HG02798 (cell line): ENCODE measurements around the gene DNMBP.
"Not testable (repeated sequence)": the region's sequence is repeated elsewhere in the genome, so short reads cannot be mapped to it uniquely, and the experiment has no call there.

Experiments used
- ATAC-seq: cut with Tn5 transposase; IDR thresholded peaks from one replicate; pipeline ENCODE4 v1.9.1; 2021; ENCODE audit warnings: mild to moderate bottlenecking; ENCODE audit not compliant: unreplicated experiment, poor library complexity

The DNMBP gene

DNA sequence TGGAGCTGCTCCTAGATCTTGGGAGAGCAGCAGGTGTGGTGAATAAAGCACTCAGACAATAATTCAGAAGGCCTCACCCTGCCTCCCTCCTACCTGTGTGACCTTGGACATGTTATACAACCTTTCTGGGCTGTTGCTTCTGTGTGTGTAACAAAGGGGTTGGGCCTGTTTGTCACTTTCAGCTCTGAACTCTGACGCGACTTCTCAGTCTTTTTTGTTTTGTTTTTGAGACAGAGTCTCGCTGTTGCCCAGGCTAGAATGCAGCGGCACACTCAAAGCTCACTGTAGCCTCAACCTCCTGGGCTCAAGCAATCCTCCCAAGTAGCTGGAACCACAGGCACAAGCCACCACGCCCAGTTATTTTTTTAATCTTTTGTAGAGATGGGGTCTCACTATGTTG, 89.3 kb downstream of the DNMBP start:
- no peak for ATAC-seq

DNA sequence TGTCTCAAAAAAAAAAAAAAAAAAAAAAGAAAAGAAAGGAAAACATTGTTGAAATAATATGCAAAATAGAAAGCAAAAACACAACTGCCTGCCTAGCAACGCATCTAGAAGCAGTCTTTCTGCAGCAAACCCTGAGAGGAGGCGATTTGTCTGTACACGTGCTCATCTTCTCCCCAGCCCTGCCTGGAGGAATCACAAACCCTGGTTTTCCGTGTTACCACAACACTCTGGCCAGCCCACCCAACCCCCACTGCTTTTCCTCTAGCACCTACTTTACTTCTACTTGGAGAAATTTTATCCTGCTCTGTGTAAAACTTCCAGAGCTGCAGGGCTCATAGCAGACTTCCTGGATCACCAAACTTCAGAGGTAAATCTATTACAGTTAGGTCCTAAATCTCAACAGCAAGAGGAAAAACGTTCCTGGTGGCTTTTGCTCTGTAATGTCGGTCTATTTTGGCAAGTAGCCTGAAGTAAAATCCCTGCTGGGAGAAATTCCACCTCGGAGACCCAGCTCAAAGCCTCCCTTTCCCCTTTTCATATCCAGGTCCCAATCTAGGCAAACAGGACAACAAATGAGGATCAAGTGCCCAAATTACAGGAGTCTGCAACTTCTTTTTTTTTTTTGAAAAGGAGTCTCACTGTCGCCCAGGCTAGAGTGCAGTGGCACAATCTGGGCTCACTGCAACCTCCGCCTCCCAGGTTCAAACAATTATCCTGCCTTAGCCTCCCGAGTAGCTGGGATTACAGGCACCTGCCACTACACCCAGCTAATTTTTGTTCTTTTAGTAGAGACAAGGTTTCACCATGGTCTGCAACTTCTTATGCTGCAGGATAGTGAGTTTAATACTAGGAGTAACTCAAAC, 91.6 kb downstream of the DNMBP start:
- ATAC-seq, result no peak

DNA sequence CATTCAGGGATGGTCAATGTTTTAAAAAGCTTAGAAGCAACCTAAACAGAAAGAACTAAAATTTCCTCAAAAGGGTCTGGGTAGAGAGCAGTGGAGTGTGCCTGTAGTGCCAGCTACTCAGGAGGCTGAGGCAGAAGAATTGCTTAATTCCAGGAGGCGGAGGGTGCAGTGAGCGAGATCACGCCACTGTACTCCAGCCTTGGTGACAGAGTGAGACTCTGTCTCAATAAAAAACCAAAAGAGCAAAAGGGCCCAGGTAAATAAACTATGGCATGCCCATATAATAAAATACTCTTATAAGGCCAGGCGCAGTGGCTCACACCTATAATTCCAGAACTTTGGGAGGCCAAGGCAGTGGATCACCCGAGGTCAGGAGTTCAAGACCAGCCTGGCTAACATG, 93.0 kb downstream of the DNMBP start:
- no peak for ATAC-seq

DNA sequence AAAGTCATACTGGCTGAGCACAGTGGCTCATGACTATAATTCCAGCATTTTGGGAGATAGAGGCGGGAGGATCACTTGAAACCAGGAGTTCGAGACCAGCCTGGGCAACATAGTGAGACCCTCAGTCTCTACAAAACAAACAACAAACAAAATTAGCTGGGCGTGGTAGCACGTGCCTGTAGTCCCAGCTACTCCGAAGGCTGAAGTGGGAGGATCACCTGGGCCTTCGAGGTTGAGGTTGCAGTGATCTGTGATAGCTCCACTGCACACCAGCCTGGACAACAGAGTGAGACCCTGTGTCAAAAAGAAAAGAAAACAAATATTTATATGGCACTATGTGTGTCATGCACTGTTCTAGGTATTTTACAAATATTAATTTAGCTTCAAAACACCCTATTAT, 94.3 kb downstream of the DNMBP start:
- no peak for ATAC-seq

DNA sequence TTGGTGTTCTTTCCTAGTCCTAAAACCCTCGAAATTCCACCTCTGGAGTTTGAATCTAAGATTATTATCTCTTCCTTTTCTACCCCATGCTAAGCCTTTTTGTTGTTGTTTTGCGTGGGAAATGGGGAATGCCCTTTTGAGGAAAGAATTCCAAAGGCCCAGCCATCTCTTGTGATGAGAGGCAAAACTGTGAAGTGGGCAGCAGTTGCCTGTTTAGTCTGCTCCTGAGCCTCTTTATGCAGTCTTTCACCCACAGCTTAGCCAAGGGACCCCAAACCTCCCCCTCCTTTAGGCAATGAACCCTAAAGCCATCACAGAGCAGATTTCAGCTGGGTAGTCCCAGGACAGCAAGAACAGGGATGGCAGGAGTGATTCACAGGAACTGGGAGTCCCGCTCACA, 95.5 kb downstream of the DNMBP start:
- ATAC-seq, result no peak

DNA sequence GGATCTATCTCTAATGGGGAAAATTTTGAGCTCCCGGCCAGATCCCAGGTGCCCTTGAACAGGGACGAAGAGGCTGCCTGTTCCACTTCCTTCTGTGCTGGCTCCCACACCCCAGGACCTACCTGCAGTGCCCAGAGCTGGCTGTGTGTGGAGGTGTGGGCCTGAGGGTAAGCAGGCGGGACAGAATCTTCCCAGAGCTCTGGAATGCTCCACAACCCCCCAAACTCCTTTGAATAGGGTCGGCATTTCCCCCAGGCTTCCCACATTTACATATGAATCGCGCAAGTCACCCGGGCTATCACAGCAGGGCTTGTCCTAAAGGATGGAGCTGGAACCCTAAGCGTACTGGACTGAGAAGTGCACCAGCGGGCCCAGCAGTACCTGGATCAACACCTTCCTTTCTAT, 95.9 kb downstream of the DNMBP start:
- no peak for ATAC-seq

DNA sequence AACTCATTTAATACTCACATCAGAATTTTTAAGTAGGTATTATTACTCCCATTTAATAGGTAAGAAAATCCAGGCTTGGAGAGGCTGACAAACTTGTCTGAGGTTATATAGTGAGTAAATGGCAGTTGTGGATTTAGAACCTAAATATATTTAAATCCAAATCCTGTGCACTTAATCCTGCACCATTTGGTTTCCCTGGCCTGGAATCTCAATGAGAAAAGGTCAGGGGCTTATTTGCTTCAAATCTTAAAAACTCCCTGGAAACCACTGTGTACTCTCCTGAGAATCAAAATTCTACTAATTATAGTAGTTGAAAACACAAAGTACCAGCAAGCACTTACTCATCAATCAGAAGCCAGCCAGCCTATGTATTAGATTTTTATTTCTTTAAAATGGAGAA, 97.7 kb downstream of the DNMBP start:
- no peak for ATAC-seq

DNA sequence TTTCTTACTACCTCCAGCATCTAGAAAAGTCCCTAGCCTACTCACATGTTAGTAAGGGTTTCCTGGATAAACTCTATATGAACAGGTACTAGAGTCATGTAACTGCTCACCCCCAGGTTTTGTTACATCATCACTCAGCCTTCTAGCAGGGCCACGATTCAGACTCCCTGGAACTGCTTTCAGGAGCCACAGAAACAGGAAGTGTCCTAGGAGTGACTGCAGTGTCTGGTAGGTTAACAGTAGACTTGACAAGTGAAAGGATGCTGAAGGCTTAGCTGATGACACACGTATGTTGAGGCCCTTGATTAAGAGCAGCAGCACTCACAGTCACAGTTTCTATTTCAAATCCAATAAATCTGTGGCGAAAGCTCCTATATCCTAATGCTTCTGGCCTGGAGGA, 101.2 kb downstream of the DNMBP start:
- no peak for ATAC-seq

DNA sequence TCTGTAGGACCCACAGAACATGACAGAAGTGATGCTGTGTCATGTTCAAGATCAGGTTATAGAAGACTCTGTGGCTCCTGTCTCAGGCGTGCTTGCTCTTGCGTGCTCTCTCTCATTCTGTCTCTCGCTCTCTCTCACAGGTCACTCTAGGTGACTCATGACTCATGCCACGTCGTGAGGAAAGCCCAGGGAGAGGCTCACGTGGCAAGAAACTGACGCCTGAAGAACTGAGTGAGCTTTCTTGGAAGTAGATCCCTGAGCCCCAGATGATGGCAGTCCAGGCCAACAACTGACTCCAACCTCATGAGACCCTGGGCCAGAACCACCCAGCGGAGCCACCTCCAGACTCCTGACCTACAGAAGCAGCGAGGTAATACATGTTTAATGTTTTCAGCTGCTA, 103.3 kb downstream of the DNMBP start:
- ATAC-seq, result no peak

DNA sequence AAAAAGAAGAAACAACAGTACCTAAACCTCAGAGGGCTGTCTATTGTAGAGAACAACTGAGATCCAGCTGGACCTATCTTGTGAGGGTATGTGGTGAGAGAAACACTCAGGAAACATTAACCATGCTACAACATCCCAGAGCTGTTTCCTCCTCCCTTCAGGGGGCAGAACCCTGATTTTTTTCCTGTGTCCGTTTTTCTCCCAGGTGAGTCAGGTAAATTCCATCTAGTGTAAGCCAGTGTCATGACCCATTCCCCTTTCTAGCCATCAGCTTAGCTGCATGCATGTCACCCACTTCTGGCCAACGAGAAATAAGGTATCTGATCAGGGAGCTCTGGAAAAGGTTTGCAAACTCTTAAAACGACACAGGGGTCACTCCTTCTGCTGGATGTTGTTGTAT, 103.8 kb downstream of the DNMBP start:
- no peak for ATAC-seq

DNA sequence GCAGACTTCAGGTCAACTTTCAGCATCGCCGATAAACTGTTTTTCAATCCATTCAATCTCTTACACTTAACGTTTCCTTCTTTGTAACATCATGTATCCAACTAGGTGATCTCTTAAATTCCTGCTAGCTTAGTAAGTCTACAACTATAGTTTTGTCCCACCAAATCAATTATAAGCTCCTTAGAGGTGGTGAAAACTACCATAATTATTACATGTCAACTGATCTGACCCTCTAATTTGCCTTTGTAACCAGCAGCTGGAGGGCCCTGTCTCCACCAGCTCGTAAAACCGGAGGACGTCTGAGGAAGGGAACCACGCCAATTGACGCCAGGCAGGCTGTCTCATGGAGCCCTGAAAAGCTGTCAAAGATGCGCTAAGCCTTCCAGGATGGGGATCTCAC, 113.9 kb downstream of the DNMBP start:
- ATAC-seq, result no peak

DNA sequence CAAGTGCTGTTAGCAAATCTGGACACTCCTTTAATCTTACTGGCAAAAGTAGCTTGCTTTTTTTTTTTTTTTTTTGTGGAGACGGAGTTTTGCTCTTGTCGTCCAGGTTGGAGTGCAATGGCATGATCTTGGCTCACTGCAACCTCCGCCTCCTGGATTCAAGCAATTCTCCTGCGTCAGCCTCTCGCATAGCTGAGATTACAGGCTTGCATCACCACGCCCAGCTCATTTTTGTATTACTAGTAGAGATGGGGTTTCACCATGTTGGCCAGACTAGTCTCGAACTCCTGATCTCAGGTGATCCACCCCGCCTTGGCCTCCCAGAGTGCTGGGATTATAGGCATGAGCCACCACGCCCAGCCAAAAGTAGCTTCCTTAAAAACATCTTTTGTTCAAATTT, 114.7 kb downstream of the DNMBP start:
- not testable (repeated sequence) for ATAC-seq

DNA sequence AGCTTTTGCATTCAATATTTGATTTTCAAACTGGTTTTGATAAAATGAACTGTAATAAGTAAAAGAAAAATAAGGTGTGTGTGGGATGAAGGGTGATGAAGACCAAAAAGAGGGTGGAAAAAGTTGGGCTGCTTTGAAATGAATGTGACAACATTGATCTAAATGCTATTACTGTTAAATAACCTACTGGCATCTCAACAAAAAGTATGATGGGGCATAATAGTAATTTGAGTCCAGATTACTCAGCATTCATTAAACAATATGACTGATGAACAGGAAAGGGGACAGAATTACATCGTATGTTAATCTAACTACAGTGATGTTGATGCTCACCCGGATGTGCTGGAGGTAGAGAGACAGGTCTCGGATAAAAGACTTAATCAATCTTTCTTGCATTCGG, 115.1 kb downstream of the DNMBP start:
- no peak for ATAC-seq

DNA sequence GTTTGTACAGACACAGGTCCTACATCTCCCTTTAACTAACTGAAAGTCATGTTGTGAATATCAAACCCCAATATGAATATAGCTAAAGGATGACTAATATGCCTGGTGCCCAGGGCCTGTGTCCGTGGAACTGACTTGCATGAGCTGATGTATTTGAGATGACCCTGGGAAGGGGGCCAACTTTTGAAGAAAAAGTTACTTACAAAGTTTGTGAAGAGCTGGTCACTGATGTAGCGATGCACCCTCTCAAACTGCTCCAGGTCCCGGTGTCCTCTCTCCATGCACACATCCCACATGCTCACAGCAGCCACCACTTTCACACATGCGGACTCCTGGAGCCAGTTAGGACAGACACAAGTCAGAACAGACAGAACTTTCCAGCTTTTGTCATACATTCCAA, 121.1 kb downstream of the DNMBP start:
- no peak for ATAC-seq

DNA sequence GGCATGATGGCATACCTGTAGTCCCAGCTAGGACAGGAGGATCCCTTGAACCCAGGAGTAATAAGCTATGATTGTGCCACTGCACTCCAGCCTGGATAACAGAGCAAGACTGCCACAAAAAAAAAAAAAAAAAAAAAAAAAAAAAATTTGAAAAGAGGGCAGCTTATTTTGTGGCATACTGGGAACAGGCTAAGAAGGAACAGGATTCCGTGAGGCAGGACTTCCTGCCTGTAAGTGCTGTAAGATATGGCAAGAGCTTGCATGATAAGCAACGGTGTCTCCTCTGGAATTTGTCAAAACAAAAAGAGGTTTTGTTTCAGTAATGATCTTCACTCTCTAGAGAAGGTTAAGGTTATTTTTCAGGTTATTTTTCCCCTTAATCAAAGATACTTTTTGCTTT, 126.2 kb downstream of the DNMBP start:
- no peak for ATAC-seq

DNA sequence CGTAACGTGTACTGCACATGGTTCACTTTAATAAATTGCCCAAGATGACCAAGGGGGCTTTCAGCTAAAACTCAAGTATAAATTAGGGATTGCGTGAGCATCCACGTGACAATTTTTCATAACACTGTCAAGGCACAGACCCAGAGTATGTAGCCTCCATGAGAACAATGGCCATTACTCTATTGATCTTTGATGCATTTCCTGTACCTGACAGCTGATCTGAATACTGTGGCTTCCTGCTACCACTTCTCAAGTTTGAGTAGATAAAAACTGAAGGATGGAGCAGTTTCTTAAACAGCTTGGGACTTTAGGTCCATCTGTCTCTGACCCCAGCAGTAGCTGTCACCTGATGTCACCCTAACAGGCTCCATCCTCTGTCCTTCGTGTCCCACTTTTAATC, 128.4 kb downstream of the DNMBP start:
- ATAC-seq, result no peak

DNA sequence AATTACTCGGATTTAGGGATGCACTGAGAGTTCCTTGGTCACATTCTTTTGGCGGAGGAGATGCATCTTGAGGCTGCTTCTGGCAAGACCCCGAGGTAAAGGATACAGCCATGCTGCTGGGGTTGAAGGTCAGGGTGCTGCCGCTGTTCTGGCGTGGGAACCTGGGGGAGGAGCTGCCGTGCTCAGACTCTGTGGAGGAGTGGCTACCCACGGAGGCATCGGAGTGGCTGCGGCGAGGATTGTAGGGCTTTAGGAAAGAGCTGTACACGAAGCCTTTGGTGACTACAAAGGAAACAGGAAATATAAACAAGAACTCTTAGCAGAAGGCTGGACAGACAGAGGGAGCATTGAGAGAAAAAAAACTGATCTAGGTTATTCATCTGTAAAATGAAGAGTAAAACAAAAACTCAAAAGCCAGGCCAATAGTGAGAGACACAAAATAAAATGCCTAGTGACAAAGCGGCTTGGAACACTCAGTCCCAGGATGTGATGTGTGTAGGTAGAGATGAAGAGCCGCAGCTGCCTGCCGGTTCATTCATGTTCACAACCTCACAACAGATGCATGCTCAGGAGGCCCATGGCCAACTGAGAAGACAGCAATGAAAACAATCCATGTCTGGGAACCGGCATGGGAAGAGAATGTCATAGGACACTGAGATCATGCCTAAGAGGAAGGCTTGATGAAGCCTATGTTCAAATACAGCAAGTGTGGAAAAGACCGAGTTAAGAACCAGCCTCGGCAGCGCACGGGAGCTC, 129.5 kb downstream of the DNMBP start:
- ATAC-seq, result no peak

DNA sequence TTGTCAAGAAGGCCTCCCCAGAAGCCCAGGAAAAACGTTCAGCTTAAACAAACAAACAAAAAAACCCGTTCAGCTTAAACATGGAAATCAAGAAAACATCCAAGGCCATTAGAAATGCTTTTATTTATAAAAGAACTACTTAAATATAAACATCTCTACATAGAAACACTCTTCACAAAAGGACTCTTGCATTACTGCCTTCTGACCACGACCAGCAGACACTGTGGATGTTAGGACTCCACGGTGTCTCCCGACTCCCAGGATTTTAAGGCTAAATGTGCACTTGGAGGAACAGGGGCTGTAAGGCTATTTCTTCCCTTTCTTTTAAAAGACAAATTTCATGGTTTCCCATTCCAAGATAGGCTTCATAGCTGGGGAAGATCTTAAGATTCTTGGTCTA, 134.3 kb downstream of the DNMBP start:
- no peak for ATAC-seq

DNA sequence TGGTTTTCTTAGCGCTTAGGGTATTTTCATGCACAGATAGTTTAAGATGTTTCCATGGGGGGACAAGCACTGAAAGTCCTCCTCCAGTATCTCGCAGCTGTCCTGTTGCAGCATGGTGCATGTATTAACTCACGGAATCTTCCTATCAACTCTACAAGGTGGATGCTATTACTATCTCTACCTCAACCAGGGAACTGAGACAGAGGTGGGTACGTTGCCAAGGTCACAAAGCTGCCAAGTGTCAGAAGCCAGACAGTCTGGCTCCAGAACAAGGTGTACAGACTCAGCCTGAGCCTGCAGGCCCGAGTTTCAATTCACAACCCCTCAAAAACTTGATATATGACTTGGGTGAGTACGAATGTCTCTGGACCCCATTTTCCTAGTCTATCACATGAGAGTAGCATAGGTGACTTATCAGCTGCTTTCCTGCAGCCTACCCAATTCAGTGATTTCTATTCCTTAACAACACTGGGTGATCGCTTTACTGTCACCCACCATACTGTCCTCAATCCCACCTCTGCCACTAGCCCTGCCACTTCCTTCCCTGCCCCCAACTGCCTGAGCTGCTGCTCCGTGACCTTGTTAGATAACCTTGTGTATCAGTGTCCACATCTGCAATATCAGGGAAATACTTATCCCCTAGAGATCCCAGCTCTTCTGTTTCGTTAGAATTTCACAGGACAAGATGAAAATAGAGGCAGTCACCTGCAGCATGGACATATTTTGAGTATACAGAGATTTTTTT, 135.2 kb downstream of the DNMBP start:
- no peak for ATAC-seq

DNA sequence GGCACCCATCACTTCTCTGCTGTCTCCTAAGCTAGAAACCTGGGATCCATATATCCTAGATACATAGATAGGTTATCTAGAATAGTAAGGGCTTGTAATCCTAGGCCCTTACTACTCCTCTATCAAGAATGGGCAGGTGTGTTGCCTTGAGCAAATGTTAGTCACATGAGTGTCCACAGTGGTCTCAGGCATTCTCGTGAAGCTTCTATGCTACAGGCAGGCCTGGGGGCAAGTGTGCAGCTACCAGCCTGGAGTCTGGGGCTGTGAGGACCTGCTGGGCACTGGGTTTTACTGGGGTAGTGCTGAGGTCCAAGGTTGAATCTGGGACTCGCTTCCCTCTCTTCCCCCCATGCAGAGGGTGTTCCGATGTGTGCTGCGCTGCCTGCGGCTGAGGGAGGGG, 135.9 kb downstream of the DNMBP start:
- ATAC-seq, result no peak
